ENCODE data around the gene IAPP. TPM values are rescaled to one million over a fixed set of nuclear protein-coding genes. Genes with fewer than 3 reads are reported as not detected.

Gene IAPP
- total and polyA plus RNA-seq, 9 of the 15 experiments (the other 6 are each of a cell fraction or from before 2014, with no cell fraction given) = not detected

DNA sequence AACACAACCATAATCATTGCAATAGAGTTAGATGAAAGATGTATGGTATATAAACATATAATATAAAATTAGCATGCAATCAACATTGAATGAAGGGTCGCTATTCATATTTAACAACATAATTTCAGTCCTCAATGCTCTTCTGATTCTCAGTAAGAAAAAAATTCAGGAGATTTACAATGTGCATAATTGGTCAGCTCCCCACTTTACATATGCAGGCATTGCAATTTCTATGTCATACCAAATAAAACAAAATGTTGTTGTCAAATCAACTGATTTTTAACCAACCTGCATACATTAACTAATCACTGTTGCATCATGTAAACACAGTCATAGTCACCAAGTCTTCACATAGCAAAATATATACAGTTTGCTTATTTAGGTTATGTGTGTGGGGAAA, 32.8 kb upstream of the IAPP start:
- BruUV-seq (replicated peaks) = no TSS peak
- DNase-seq (ENCODE audit: extremely low read depth in 1 of 4, low spot score in 3 of 4) (no peak), FAIRE-seq (peak; percentile 35), ATAC-seq (no peak)
- H3K27ac ChIP-seq (ENCODE audit: extremely low read depth, low read depth, low read length) = no peak overlapping the region
- no peaks in the 10 kb centered on the region for H3K27me3 ChIP-seq (ENCODE audit: control insufficient read depth in 2 of 2, insufficient read depth in 2 of 2, low read length in 2 of 2)
- H3K79me2 ChIP-seq (ENCODE audit: control insufficient read depth, insufficient read depth, low read length) = no peaks in the 10 kb centered on the region
- no peaks in the 10 kb centered on the region for H3K9me1 ChIP-seq (ENCODE audit: control insufficient read depth, insufficient read depth, low read length)
- CTCF ChIA-PET (ENCODE audit: low intra/inter-chr PET ratio) = no interaction called here
- intact Hi-C loops (cut with micrococcal nuclease) (no loop called here), in situ Hi-C loops (cut with MboI) (no loop called here)
- POLR2A ChIA-PET = interaction anchor here (1.5 kb wide), 1 partner anchor 21 kb away, joined by 3 read pairs; no protein-coding TSS in a partner anchor
- no peaks in the 10 kb centered on the region for H4K20me1 ChIP-seq (replicated peaks; ENCODE audit: control insufficient read depth, insufficient read depth, low read length)
- no peaks in the 10 kb centered on the region; a peak in 1 of 5 replicates for H3K4me1 ChIP-seq (replicated peaks in 1 of 2; ENCODE audit: control insufficient read depth in 2 of 2, insufficient read depth in 2 of 2, low read length in 2 of 2)
- 25% methylated on average over 1 of the region's 1 CpG for WGBS (ENCODE audit: insufficient coverage, low coverage, missing lambda C conversion rate)
- no peak overlapping the region for H2AFZ ChIP-seq (ENCODE audit: low read depth, low read length)
- no peak overlapping the region for H3K4me2 ChIP-seq (ENCODE audit: insufficient read depth, low read length)
- TF ChIP-seq, protein P1, sequence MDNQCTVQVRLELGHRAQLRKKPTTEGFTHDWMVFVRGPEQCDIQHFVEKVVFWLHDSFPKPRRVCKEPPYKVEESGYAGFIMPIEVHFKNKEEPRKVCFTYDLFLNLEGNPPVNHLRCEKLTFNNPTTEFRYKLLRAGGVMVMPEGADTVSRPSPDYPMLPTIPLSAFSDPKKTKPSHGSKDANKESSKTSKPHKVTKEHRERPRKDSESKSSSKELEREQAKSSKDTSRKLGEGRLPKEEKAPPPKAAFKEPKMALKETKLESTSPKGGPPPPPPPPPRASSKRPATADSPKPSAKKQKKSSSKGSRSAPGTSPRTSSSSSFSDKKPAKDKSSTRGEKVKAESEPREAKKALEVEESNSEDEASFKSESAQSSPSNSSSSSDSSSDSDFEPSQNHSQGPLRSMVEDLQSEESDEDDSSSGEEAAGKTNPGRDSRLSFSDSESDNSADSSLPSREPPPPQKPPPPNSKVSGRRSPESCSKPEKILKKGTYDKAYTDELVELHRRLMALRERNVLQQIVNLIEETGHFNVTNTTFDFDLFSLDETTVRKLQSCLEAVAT (IDR thresholded peaks at IDR 0.05) = no peak
- TF ChIP-seq, protein P2, sequence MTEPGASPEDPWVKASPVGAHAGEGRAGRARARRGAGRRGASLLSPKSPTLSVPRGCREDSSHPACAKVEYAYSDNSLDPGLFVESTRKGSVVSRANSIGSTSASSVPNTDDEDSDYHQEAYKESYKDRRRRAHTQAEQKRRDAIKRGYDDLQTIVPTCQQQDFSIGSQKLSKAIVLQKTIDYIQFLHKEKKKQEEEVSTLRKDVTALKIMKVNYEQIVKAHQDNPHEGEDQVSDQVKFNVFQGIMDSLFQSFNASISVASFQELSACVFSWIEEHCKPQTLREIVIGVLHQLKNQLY (CRISPR knock-in tag; conservative IDR thresholded peaks at IDR 0.05) = no peak
- TF ChIP-seq ARHGAP35 (IDR thresholded peaks at IDR 0.05; ENCODE audit: partially characterized antibody) (no peak), RCOR1 (IDR thresholded peaks at IDR 0.05; ENCODE audit: borderline replicate concordance in 1 of 2, low read depth in 2 of 2, low read length in 2 of 2) (no peak), LEF1 (IDR thresholded peaks at IDR 0.05) (no peak)
- no peak overlapping the region for H3K9ac ChIP-seq (ENCODE audit: insufficient read depth in 1 of 2, low read depth in 2 of 2, low read length in 2 of 2)
- H3K9me3 ChIP-seq (replicated peaks; ENCODE audit: control insufficient read depth, insufficient read depth, low read depth, low read length) = no peaks in the 10 kb centered on the region
- H3K36me3 ChIP-seq (ENCODE audit: control insufficient read depth, insufficient read depth, low read length) = no peaks in the 10 kb centered on the region
- H3K4me3 ChIP-seq = no peak overlapping the region
